Motor neuron (in vitro differentiated cells): ENCODE measurements around the gene PAK5. TPM values are rescaled to one million over a fixed set of nuclear protein-coding genes. Genes with fewer than 3 reads are reported as not detected.
A peak's percentile ranks its signal among the peaks of the same experiment; 100 is the strongest.

Source experiments
- ATAC-seq, 8 experiments: fragments of 200-7000 bp; cut with Tn5 transposase; replicated peaks in 6 of 8; 2 replicates each; pipeline ENCODE4 v1.8.0; 2021; ENCODE audit warnings: mild to moderate bottlenecking in 8 of 8, moderate library complexity in 8 of 8
- H3K27ac ChIP-seq, 2 donors: fragments of 250-450 bp; sonication (Bioruptor Pico); 2 replicates each; pipeline ENCODE4 v1.9.0; 2021; ENCODE audit warnings: antibody characterized with exemption in 2 of 2, mild to moderate bottlenecking in 2 of 2, moderate library complexity in 1 of 2
- H3K4me1 ChIP-seq, 2 donors: fragments of 250-450 bp; sonication (Bioruptor Pico); replicated peaks in 1 of 2; 2 replicates each; pipeline ENCODE4 v1.6.1; 2021; ENCODE audit warnings: antibody characterized with exemption in 2 of 2, mild to moderate bottlenecking in 2 of 2, moderate library complexity in 1 of 2
- H3K4me3 ChIP-seq, 5 donors: fragments of 250-450 bp; sonication (Bioruptor Pico); 2 replicates each; pipeline ENCODE4 v1.9.0; 2021; ENCODE audit warnings: antibody characterized with exemption in 5 of 5, mild to moderate bottlenecking in 5 of 5, moderate library complexity in 4 of 5
- WGBS, 10 experiments: fragments of 450-650 bp; shearing (Covaris generic); methylation state at CpG; one replicate each; pipeline ENCODE4 v1.0.0; 2022; 5-methylcytosine and 5-hydroxymethylcytosine counted together
- in situ Hi-C, 9 experiments: fragments of 400-800 bp; cut with MboI; loops; one replicate each; pipeline ENCODE4 v1.15.0; 2021; ENCODE audit warnings: low sequenced_read_pairs in 9 of 9, low pct_unique_long_range_greater_than_20kb in 2 of 9; ENCODE audit not compliant: unreplicated experiment in 9 of 9
- total RNA-seq, 8 experiments: library from RNA; unstranded; fragments of 300-600 nt; gene quantifications; 2 replicates each; pipeline versions ENCODE4 v1.2.3 to v1.2.4, GENCODE V29; 2022

The PAK5 gene
- total RNA-seq, 8 experiments from 2014 or later, result 2.7 to 20.0 (median 12.5) TPM

GRCh38 chr20:9710685-9711084 lies 128.2 kb downstream of the PAK5 start:
- in situ Hi-C loops, result no loop called here
- Histone ChIP-seq H3K4me3 (no peak overlapping the region), H3K27ac (no peak overlapping the region), H3K4me1 (no peaks in the 10 kb centered on the region)
- WGBS, 10 experiments, result 0 to 100% (median 86%) methylated on average over 1 to 3 of the region's 3 CpGs; no CpG with 5 or more reads in 1 of the 10 experiments
- no peak for ATAC-seq

- Histone ChIP-seq H3K4me1 (no peaks in the 10 kb centered on the region), H3K27ac (no peak overlapping the region), H3K4me3 (no peak overlapping the region)
- 3 to 100% (median 68%) methylated on average over 1 to 4 of the region's 4 CpGs for WGBS, 10 experiments
- in situ Hi-C loops, result no loop called here
- ATAC-seq, result no peak
These were observed 133.0 kb downstream of the PAK5 start for GRCh38 chr20:9705722-9706476.

GRCh38 chr20:9699181-9699580 lies 139.7 kb downstream of the PAK5 start:
- ATAC-seq, result peak in 1 of 8 experiments; percentile 66
- Histone ChIP-seq H3K27ac (no peak overlapping the region), H3K4me1 (no peaks in the 10 kb centered on the region), H3K4me3 (no peak overlapping the region)
- in situ Hi-C loops, result no loop called here

- WGBS, 10 experiments, result 6 to 86% (median 58%) methylated on average over 2 to 5 of the region's 5 CpGs
These were observed 149.8 kb downstream of the PAK5 start for GRCh38 chr20:9689041-9689440.

GRCh38 chr20:9686866-9687265 lies 152.0 kb downstream of the PAK5 start:
- in situ Hi-C loops, result no loop called here
- WGBS, 10 experiments, result 17 to 100% (median 98%) methylated on average over 1 to 2 of the region's 2 CpGs; no CpG with 5 or more reads in 2 of the 10 experiments
- ATAC-seq, result no peak

More at GRCh38 chr20:9689041-9689440, 149.8 kb downstream of the PAK5 start:
- in situ Hi-C loops, result no loop called here
- Histone ChIP-seq H3K27ac (no peak overlapping the region), H3K4me3 (no peak overlapping the region), H3K4me1 (no peaks in the 10 kb centered on the region)
- no peak for ATAC-seq

DNA sequence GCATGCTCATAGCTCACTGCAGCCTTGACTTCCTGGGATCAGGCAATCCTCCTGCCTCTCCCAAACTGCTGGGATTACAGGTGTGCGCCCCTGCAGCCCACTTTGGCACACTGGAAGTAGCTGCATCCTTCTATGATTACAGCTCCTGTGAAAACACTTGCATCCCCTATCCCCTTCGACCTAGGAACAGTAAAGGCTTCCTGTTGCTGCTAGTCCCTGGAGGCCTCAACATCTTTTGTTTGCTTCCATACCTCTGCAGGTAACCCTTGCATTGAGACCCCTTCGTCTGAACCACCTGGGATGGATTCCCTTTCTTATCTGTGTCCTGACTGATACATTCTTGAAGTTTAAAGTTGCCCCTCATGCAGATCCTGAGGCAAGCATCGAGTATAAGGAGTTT lies 152.4 kb downstream of the PAK5 start:
- Histone ChIP-seq H3K4me3 (no peak overlapping the region), H3K27ac (no peak overlapping the region), H3K4me1 (no peaks in the 10 kb centered on the region)
- in situ Hi-C loops, result no loop called here
- no peak for ATAC-seq
- 0 to 76% (median 50%) methylated on average over 1 to 4 of the region's 4 CpGs; no CpG with 5 or more reads in 3 of the 10 experiments for WGBS, 10 experiments

More at GRCh38 chr20:9686866-9687265, 152.0 kb downstream of the PAK5 start:
- H3K4me1 ChIP-seq, result no peaks in the 10 kb centered on the region
- H3K27ac ChIP-seq, result no peak overlapping the region
- H3K4me3 ChIP-seq, result no peak overlapping the region

- Histone ChIP-seq H3K27ac (no peak overlapping the region), H3K4me3 (no peak overlapping the region)
- in situ Hi-C loops, result no loop called here
These were observed 152.9 kb downstream of the PAK5 start for GRCh38 chr20:9686001-9686400.

GRCh38 chr20:9685011-9685410 lies 153.9 kb downstream of the PAK5 start:
- Histone ChIP-seq H3K4me1 (no peaks in the 10 kb centered on the region), H3K27ac (no peak overlapping the region), H3K4me3 (no peak overlapping the region)
- no peak for ATAC-seq
- in situ Hi-C loops, result no loop called here

More at GRCh38 chr20:9686001-9686400, 152.9 kb downstream of the PAK5 start:
- no peaks in the 10 kb centered on the region for H3K4me1 ChIP-seq
- no peak for ATAC-seq

DNA sequence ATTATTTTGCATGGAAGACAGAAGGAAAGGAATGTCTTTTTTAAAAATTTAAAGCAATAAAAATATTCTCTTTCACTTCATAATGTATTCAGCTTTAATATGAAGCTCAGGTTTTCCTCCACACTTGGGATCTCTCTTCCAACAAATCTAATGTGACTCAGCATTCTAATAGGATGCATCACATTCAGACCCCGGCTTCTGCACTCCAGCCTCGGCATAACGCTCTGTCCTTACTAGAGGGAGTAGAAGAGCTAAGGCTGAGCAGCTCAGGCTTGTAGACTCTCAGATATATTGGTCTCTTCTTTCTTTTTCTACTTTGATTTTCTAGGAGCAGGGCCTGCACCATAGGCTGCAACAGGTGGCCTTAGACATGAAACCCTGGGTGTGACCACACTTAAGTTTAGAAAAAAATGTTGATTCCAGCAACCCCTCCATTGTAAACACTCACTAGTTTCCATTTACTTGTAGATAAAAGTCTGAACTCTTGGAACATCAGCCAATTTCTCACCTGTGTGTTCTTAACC lies 161.7 kb downstream of the PAK5 start:
- peak in 3 of 8 experiments; percentile 49 to 72 (median 68) for ATAC-seq
- in situ Hi-C loops, result no loop called here
- Histone ChIP-seq H3K27ac (no peak overlapping the region), H3K4me1 (no peaks in the 10 kb centered on the region), H3K4me3 (no peak overlapping the region)
- 5 to 96% (median 68%) methylated on average over 2 to 3 of the region's 3 CpGs; no CpG with 5 or more reads in 4 of the 10 experiments for WGBS, 10 experiments

DNA sequence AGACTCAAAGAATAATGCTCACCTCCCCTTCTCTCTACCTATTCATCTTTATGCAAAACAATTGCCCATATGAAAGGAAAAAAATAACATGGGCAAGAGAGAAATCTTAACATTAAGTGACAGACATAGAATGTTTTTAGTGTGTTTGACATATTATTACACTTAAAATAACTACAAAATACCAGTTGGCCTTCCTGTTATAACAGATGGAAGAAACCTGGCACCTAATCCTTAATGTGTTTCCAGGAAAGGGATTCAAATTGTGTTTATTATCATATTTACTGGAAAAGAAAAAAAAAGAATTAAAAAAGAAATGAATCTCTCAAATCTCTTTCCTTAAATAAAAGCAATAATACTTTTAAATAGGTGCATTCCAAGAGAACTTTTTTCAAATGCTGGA lies 165.9 kb downstream of the PAK5 start:
- ATAC-seq, result no peak
- in situ Hi-C loops, result no loop called here
- Histone ChIP-seq H3K4me1 (no peaks in the 10 kb centered on the region), H3K4me3 (no peak overlapping the region), H3K27ac (no peak overlapping the region)

DNA sequence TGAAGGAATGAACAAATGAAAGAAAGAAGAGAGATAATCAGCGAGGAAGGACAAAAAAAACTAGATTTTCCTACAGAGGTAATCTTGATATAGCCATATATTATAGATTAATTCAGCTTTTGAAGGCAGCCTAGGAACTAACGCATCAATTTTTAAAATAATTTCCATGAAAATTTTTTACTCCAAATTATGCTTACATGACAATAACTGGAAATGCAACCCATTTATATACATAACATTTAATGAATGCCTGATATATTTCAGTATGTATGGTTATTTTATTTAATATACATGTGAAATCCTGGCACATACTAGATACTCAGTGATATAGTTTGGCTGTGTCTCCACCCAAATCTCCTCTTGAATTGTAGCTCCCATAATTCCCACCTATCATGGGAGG lies 166.8 kb downstream of the PAK5 start:
- 8 to 100% (median 80%) methylated on average over 1 to 2 of the region's 2 CpGs for WGBS, 10 experiments
- ATAC-seq, result no peak
- H3K4me3 ChIP-seq, result no peak overlapping the region
- in situ Hi-C loops, result no loop called here
- H3K27ac ChIP-seq, result no peak overlapping the region
- H3K4me1 ChIP-seq, result no peaks in the 10 kb centered on the region

- H3K27ac ChIP-seq, result no peak overlapping the region
- ATAC-seq, result no peak
- in situ Hi-C loops, result no loop called here
- WGBS, 10 experiments, result 0 to 83% (median 53%) methylated on average over 1 to 4 of the region's 4 CpGs; no CpG with 5 or more reads in 3 of the 10 experiments
- H3K4me1 ChIP-seq, result no peaks in the 10 kb centered on the region
- no peak overlapping the region for H3K4me3 ChIP-seq
These were observed 170.5 kb downstream of the PAK5 start for GRCh38 chr20:9668381-9668780.

- no peaks in the 10 kb centered on the region for H3K4me1 ChIP-seq
- no peak overlapping the region for H3K27ac ChIP-seq
- H3K4me3 ChIP-seq, result no peak overlapping the region
- 8 to 93% (median 70%) methylated on average over 2 to 3 of the region's 3 CpGs; no CpG with 5 or more reads in 1 of the 10 experiments for WGBS, 10 experiments
- ATAC-seq, result no peak
- in situ Hi-C loops, result no loop called here
These were observed 175.5 kb downstream of the PAK5 start for GRCh38 chr20:9663423-9663822.

DNA sequence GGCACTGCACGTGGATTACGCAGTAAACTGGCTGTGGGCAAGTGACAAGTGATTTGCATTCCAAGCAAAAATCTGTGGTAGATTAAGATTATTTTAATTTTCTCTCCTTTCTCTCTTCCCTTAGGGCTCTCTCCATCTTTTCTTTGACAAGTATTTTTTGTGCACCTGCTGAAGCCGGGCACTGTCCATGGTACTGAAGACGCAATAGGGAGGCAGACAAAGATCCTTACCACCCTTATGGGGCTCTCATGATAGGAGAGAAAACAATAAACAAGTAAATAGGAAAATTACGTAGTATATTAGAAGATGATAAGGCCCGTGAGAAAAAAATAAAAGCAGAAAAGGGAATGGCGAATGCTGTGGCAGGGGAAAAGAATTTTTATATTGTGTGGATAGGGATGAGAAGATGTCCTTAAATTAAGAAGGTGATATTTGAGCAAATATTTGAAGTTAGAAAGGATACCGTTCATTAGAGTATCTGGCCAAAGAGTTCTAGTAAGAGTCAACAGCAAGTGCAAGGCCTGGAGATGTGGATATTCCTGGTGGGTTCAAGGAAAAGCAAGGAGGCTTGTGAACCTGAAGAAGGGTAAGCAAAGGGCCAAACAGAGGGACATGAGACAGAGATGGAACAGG lies 178.5 kb downstream of the PAK5 start:
- no peak overlapping the region for H3K4me3 ChIP-seq
- no peaks in the 10 kb centered on the region for H3K4me1 ChIP-seq
- 7 to 66% (median 35%) methylated on average over 4 to 8 of the region's 8 CpGs for WGBS, 10 experiments
- no peak overlapping the region for H3K27ac ChIP-seq
- in situ Hi-C loops, result no loop called here
- ATAC-seq, result no peak
